ENCODE results near the gene APOBEC2. TPM values are rescaled to one million over a fixed set of nuclear protein-coding genes. Genes with fewer than 3 reads are reported as not detected.
"Not testable (repeated sequence)": the region's sequence is repeated elsewhere in the genome, so short reads cannot be mapped to it uniquely, and the experiment has no call there.

The APOBEC2 gene
- under 1 TPM in 1 of 2 donors, not detected in 1; 0.31 TPM for total RNA-seq
- not detected for polyA plus RNA-seq (2013, experiment 1 of 2)
- not detected for polyA plus RNA-seq (2013, experiment 2 of 2)
- long read RNA-seq, experiment 1: 0 reads
- long read RNA-seq, experiment 2: 0 reads
- long read RNA-seq, experiment 3, partial matches to known transcripts: 0 of 1 reads
- long read RNA-seq, experiment 3, other reads (novel, unspliced or antisense): 0 of 1 reads
- long read RNA-seq, experiment 4: 0 reads

DNA sequence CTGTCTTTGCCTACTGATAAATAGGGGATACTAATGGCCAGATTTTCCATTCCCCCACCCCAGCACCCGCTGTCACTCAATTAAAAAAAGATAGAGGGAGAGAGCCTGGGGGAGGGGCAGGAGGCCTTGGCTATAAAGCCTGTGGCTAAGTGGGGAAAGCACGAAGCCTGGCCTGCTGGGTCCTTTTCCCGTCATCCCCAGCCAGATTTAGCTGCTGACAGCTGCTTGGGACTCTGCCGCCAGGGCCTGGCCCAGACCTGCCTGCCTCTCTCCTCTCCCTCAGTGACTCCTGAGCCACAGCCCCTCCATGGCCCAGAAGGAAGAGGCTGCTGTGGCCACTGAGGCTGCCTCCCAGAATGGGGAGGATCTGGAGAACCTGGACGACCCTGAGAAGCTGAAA lies at the start of gene APOBEC2:
Gene APOBEC2, plus strand, starts transcription at position 162 of the 400 bp plus-strand sequence. Its CDS starts 146 bp downstream, at position 308.
- 56 to 81% methylated on average over 1 to 5 of the region's 5 CpGs for WGBS, 2 experiments (ENCODE audit: insufficient coverage in 1 of 2, insufficient read length in 1 of 2)
- H3K27ac ChIP-seq (ENCODE audit: low read depth, low read length): no peak within 1 kb of the TSS
- TF ChIP-seq, protein P1, sequence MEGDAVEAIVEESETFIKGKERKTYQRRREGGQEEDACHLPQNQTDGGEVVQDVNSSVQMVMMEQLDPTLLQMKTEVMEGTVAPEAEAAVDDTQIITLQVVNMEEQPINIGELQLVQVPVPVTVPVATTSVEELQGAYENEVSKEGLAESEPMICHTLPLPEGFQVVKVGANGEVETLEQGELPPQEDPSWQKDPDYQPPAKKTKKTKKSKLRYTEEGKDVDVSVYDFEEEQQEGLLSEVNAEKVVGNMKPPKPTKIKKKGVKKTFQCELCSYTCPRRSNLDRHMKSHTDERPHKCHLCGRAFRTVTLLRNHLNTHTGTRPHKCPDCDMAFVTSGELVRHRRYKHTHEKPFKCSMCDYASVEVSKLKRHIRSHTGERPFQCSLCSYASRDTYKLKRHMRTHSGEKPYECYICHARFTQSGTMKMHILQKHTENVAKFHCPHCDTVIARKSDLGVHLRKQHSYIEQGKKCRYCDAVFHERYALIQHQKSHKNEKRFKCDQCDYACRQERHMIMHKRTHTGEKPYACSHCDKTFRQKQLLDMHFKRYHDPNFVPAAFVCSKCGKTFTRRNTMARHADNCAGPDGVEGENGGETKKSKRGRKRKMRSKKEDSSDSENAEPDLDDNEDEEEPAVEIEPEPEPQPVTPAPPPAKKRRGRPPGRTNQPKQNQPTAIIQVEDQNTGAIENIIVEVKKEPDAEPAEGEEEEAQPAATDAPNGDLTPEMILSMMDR (conservative IDR thresholded peaks at IDR 0.05): no peak
- no peaks in the 10 kb centered on the region for H3K27me3 Mint-ChIP-seq (ENCODE audit: insufficient read depth)
- no peaks in the 10 kb centered on the region for H3K27me3 ChIP-seq (ENCODE audit: control insufficient read depth, insufficient read depth, low read length, poor library complexity, severe bottlenecking)
- H3K4me1 ChIP-seq (ENCODE audit: control insufficient read depth, insufficient read depth, low read length): peaks cover 22% of the 10 kb centered on the region
- peaks cover 9% of the 10 kb centered on the region for H3K36me3 Mint-ChIP-seq (ENCODE audit: low read depth)
- H3K4me1 Mint-ChIP-seq: peaks cover 45% of the 10 kb centered on the region
- no peak within 1 kb of the TSS for H3K9ac ChIP-seq (ENCODE audit: extremely low read depth, low read length, poor library complexity, severe bottlenecking)
- H3K4me3 Mint-ChIP-seq: no peak within 1 kb of the TSS
- no peaks in the 10 kb centered on the region for H3K36me3 ChIP-seq (ENCODE audit: control insufficient read depth, insufficient read depth, low read length)
- H3K9me3 ChIP-seq (ENCODE audit: control insufficient read depth, low read length): no peaks in the 10 kb centered on the region
- H3K9me3 Mint-ChIP-seq: no peaks in the 10 kb centered on the region
- no peak for DNase-seq
- H3K4me3 ChIP-seq (ENCODE audit: low read length): no peak within 1 kb of the TSS
- H3K27ac Mint-ChIP-seq: no peak within 1 kb of the TSS

DNA sequence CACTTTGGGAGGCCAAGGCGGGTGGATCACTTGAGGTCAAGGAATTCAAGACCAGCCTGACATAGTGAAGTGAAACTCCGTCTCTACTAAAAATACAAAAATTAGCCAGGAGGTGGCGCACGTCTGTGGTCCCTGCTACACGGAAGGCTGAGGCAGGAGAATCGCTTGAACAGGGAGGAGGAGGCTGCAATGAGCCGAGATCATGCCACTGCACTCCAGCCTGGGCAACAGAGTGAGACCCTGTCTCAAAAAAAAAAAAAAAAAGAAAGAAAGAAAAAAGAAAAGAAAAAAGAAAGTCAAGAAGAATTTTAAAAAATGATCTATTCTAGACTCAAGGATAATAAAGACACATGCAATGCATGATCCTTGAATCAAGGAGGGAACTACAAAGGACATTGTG lies 46.8 kb upstream of the APOBEC2 start:
- H3K9ac ChIP-seq (ENCODE audit: extremely low read depth, low read length, poor library complexity, severe bottlenecking); H3K9me3 Mint-ChIP-seq; H3K27ac ChIP-seq (ENCODE audit: low read depth, low read length); H3K27me3 ChIP-seq (ENCODE audit: control insufficient read depth, insufficient read depth, low read length, poor library complexity, severe bottlenecking); H3K4me3 Mint-ChIP-seq; H3K4me1 ChIP-seq (ENCODE audit: control insufficient read depth, insufficient read depth, low read length); H3K4me3 ChIP-seq (ENCODE audit: low read length); H3K27ac Mint-ChIP-seq; H3K36me3 Mint-ChIP-seq (ENCODE audit: low read depth); H3K27me3 Mint-ChIP-seq (ENCODE audit: insufficient read depth); H3K36me3 ChIP-seq (ENCODE audit: control insufficient read depth, insufficient read depth, low read length); H3K9me3 ChIP-seq (ENCODE audit: control insufficient read depth, low read length): not testable (repeated sequence)
- WGBS, 2 experiments (ENCODE audit: insufficient coverage in 1 of 2, insufficient read length in 1 of 2): 35 to 40% methylated on average over 7 of the region's 7 CpGs
- peaks cover 26% of the 10 kb centered on the region for H3K4me1 Mint-ChIP-seq
- DNase-seq: peak; percentile 89
- TF ChIP-seq, protein P1 (conservative IDR thresholded peaks at IDR 0.05): peak; percentile 84

DNA sequence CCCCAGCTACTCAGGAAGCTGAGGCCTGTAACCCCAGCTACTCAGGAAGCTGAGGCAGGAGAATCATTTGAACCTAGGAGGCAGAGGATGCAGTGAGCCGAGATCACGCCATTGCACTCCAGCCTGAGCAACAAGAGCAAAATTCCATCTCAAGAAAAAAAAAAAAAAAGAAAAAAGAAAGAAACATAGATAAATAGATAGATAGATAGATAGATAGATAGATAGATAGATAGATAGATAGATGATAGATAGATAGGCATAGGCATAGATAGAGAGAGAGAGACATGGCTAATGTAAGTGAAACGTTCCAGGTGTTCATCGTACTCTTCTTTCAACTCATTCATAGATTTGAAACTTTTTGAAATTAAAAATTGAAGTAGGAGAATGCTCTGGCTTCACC lies 46.0 kb upstream of the APOBEC2 start:
- H3K27me3 Mint-ChIP-seq (ENCODE audit: insufficient read depth); H3K9me3 Mint-ChIP-seq; H3K9ac ChIP-seq (ENCODE audit: extremely low read depth, low read length, poor library complexity, severe bottlenecking); H3K36me3 Mint-ChIP-seq (ENCODE audit: low read depth); H3K4me1 ChIP-seq (ENCODE audit: control insufficient read depth, insufficient read depth, low read length); H3K27ac Mint-ChIP-seq; DNase-seq; H3K4me3 Mint-ChIP-seq; H3K4me3 ChIP-seq (ENCODE audit: low read length); H3K9me3 ChIP-seq (ENCODE audit: control insufficient read depth, low read length); H3K36me3 ChIP-seq (ENCODE audit: control insufficient read depth, insufficient read depth, low read length); H3K27ac ChIP-seq (ENCODE audit: low read depth, low read length); H3K27me3 ChIP-seq (ENCODE audit: control insufficient read depth, insufficient read depth, low read length, poor library complexity, severe bottlenecking): not testable (repeated sequence)
- peaks cover 21% of the 10 kb centered on the region for H3K4me1 Mint-ChIP-seq
- WGBS, 2 experiments (ENCODE audit: insufficient coverage in 1 of 2, insufficient read length in 1 of 2): 91 to 100% methylated on average over 2 to 4 of the region's 4 CpGs

- H3K4me1 ChIP-seq (ENCODE audit: control insufficient read depth, insufficient read depth, low read length): peaks cover 3% of the 10 kb centered on the region
- Mint-ChIP-seq H3K4me1 (peaks cover 20% of the 10 kb centered on the region), H3K36me3 (ENCODE audit: low read depth) (no peaks in the 10 kb centered on the region), H3K27me3 (ENCODE audit: insufficient read depth) (no peaks in the 10 kb centered on the region), H3K9me3 (no peaks in the 10 kb centered on the region), H3K4me3 (no peak overlapping the region), H3K27ac (no peak overlapping the region)
- DNase-seq: peak; percentile 68
- H3K9ac ChIP-seq (ENCODE audit: extremely low read depth, low read length, poor library complexity, severe bottlenecking): no peak overlapping the region
- no peaks in the 10 kb centered on the region for H3K9me3 ChIP-seq (ENCODE audit: control insufficient read depth, low read length)
- TF ChIP-seq, protein P1 (conservative IDR thresholded peaks at IDR 0.05): no peak
- no peak overlapping the region for H3K4me3 ChIP-seq (ENCODE audit: low read length)
- H3K36me3 ChIP-seq (ENCODE audit: control insufficient read depth, insufficient read depth, low read length): no peaks in the 10 kb centered on the region
- no peak overlapping the region for H3K27ac ChIP-seq (ENCODE audit: low read depth, low read length)
- no peaks in the 10 kb centered on the region for H3K27me3 ChIP-seq (ENCODE audit: control insufficient read depth, insufficient read depth, low read length, poor library complexity, severe bottlenecking)
- 59 to 86% methylated on average over 2 to 3 of the region's 3 CpGs for WGBS, 2 experiments (ENCODE audit: insufficient coverage in 1 of 2, insufficient read length in 1 of 2)
Observed at GRCh38 chr6:41008011-41008410, 45.0 kb upstream of the APOBEC2 start.

All from endodermal cell (in vitro differentiated cells).